OCI-LY3 (cell line): Measurements from ENCODE around the gene TRIM46.

Experiments used
- CTCF ChIP-seq: fragments of 200-600, 300-600 bp; sonication (generic); IDR thresholded peaks from 2 replicates; pipeline ENCODE4 v1.5.1; 2014; ENCODE audit warnings: antibody characterized with exemption, low read length, low read depth
- EZH2phosphoT487 ChIP-seq: fragments of 200-600 bp; shearing (Covaris generic); IDR thresholded peaks from 2 replicates; pipeline ENCODE4 v1.6.1; 2018; ENCODE audit warnings: antibody characterized with exemption, mixed run types, low read depth

- no peak for TF ChIP-seq CTCF
- no peak for TF ChIP-seq EZH2phosphoT487
Observed at GRCh38 chr1:155139895-155140629, 33.6 kb upstream of the TRIM46 start, which contains the start of gene DPM3.
